Neural cell (in vitro differentiated cells): Measurements from ENCODE around the gene MACROD1. TPM values are rescaled to one million over a fixed set of nuclear protein-coding genes. Genes with fewer than 3 reads are reported as not detected.

ENCODE experiments used
- H2AFZ ChIP-seq: fragments of 200-600, 300-800 bp; sonication (generic), shearing (Covaris generic); 2 replicates; pipeline ENCODE4 v1.6.0; 2014; ENCODE audit warnings: low read depth, mild to moderate bottlenecking, antibody characterized with exemption, low read length, moderate library complexity
- H3F3A ChIP-seq: fragments of 200-600 bp; shearing (Covaris generic); 2 replicates; pipeline ENCODE4 v1.6.1; 2016; ENCODE audit warnings: mild to moderate bottlenecking, moderate library complexity, mixed read lengths, antibody characterized with exemption, low read length; ENCODE audit not compliant: insufficient read depth, poor library complexity, severe bottlenecking
- H3K27ac ChIP-seq: fragments of 200-600, 300-800 bp; sonication (generic), shearing (Covaris generic); 2 replicates; pipeline ENCODE4 v1.5.1; 2014; ENCODE audit warnings: mild to moderate bottlenecking, low read length, moderate library complexity
- H3K27me3 ChIP-seq: fragments of 300-800, 200-600 bp; sonication (generic), shearing (Covaris generic); 2 replicates; pipeline ENCODE4 v1.6.0; 2014; ENCODE audit warnings: mild to moderate bottlenecking, low read depth, low read length, moderate library complexity; ENCODE audit not compliant: insufficient read depth
- H3K36me3 ChIP-seq: fragments of 300-800, 200-600 bp; sonication (generic), shearing (Covaris generic); 2 replicates; pipeline ENCODE4 v1.5.1; 2014; ENCODE audit warnings: mild to moderate bottlenecking, antibody characterized with exemption, low read length, moderate library complexity; ENCODE audit not compliant: insufficient read depth
- H3K4me2 ChIP-seq: fragments of 300-800, 200-600 bp; sonication (generic), shearing (Covaris generic); 2 replicates; pipeline ENCODE4 v1.6.0; 2014; ENCODE audit warnings: mild to moderate bottlenecking, low read length
- H3K4me3 ChIP-seq: fragments of 300-800, 200-600 bp; sonication (generic), shearing (Covaris generic); 2 replicates; pipeline ENCODE4 v1.5.1; 2014; ENCODE audit warnings: mild to moderate bottlenecking, low read length, moderate library complexity
- H3K79me2 ChIP-seq: fragments of 200-600 bp; shearing (Covaris generic); replicated peaks from 2 replicates; pipeline ENCODE4 v1.6.0; 2014; ENCODE audit warnings: mild to moderate bottlenecking, low read length, moderate library complexity; ENCODE audit not compliant: insufficient read depth
- H3K9ac ChIP-seq: fragments of 300-800, 200-600 bp; sonication (generic), shearing (Covaris generic); 2 replicates; pipeline ENCODE4 v1.6.1; 2016; ENCODE audit warnings: mild to moderate bottlenecking, low read length, mixed read lengths
- H3K9me2 ChIP-seq: fragments of 200-600 bp; shearing (Covaris generic); 2 replicates; pipeline ENCODE4 v1.6.1; 2016; ENCODE audit warnings: mild to moderate bottlenecking, low read length, mixed read lengths; ENCODE audit not compliant: insufficient read depth
- H3K9me3 ChIP-seq: fragments of 200-600, 300-800 bp; sonication (generic), shearing (Covaris generic); 2 replicates; pipeline ENCODE4 v1.6.1; 2016; ENCODE audit warnings: mild to moderate bottlenecking, mixed run types, low read length, moderate library complexity, mixed read lengths
- H4K20me1 ChIP-seq: fragments of 200-600 bp; shearing (Covaris generic); 2 replicates; pipeline ENCODE4 v1.6.1; 2016; ENCODE audit warnings: mild to moderate bottlenecking, mixed run types; ENCODE audit not compliant: insufficient read depth
- CTCF ChIP-seq: fragments of 450-650 bp; IDR thresholded peaks from 2 replicates; pipeline ENCODE4 v1.5.1; 2014; ENCODE audit warnings: antibody characterized with exemption, mild to moderate bottlenecking, moderate library complexity; ENCODE audit not compliant: poor library complexity, severe bottlenecking
- EP300 ChIP-seq: fragments of 450-650 bp; conservative IDR thresholded peaks from 2 replicates; pipeline ENCODE4 v1.6.1; 2014; ENCODE audit warnings: antibody characterized with exemption, mild to moderate bottlenecking, moderate library complexity; ENCODE audit not compliant: poor library complexity, severe bottlenecking
- EZH2 ChIP-seq: fragments of 200-600, 300-800 bp; shearing (Covaris generic), sonication (generic); IDR thresholded peaks from 2 replicates; pipeline ENCODE4 v1.6.1; 2014; ENCODE audit warnings: antibody characterized with exemption, low read length, borderline replicate concordance, mild to moderate bottlenecking; ENCODE audit not compliant: insufficient read depth, poor library complexity, severe bottlenecking
- MXI1 ChIP-seq: fragments of 450-650 bp; conservative IDR thresholded peaks from 2 replicates; pipeline ENCODE4 v1.6.1; 2014; ENCODE audit warnings: antibody characterized with exemption, mild to moderate bottlenecking; ENCODE audit not compliant: poor library complexity, severe bottlenecking
- POLR2AphosphoS5 ChIP-seq: IDR thresholded peaks from 2 replicates; pipeline ENCODE4 v1.6.1; 2012
- RAD21 ChIP-seq: fragments of 450-650 bp; conservative IDR thresholded peaks from 2 replicates; pipeline ENCODE4 v1.6.1; 2014; ENCODE audit warnings: antibody characterized with exemption, mild to moderate bottlenecking, moderate library complexity
- REST ChIP-seq: IDR thresholded peaks from 2 replicates; pipeline ENCODE4 v1.6.1; 2012; ENCODE audit warnings: borderline replicate concordance
- SMC3 ChIP-seq: fragments of 450-650 bp; conservative IDR thresholded peaks from 2 replicates; pipeline ENCODE4 v1.6.1; 2014; ENCODE audit warnings: antibody characterized with exemption, mild to moderate bottlenecking, moderate library complexity; ENCODE audit not compliant: poor library complexity
- TAF1 ChIP-seq: IDR thresholded peaks from 2 replicates; pipeline ENCODE4 v1.6.1; 2012; ENCODE audit warnings: low read depth
- polyA plus RNA-seq: library from polyadenylated mRNA; depleted of rRNA; stranded (reverse); fragments of >200 nt; gene quantifications from 2 replicates; pipeline ENCODE4 v1.2.3, GENCODE V29; 2014

MACROD1 gene
- polyA plus RNA-seq, 1 donor from 2014 or later: 30.8 TPM

GRCh38 chr11:64157631-64158394 is 8.1 kb downstream of the MACROD1 start:
- Histone ChIP-seq H3K9me2 (no peaks in the 10 kb centered on the region), H3K27me3 (no peaks in the 10 kb centered on the region), H3K27ac (no peak overlapping the region), H3F3A (no peaks in the 10 kb centered on the region), H4K20me1 (no peaks in the 10 kb centered on the region), H3K4me2 (no peak overlapping the region), H2AFZ (no peak overlapping the region), H3K4me3 (no peak overlapping the region), H3K9ac (no peak overlapping the region), H3K79me2 (no peaks in the 10 kb centered on the region), H3K36me3 (no peaks in the 10 kb centered on the region), H3K9me3 (no peaks in the 10 kb centered on the region)
- TF ChIP-seq SMC3: no peak
- TF ChIP-seq EP300: no peak
- TF ChIP-seq CTCF: no peak
- TF ChIP-seq MXI1: no peak
- TF ChIP-seq RAD21: no peak
- no peak for TF ChIP-seq TAF1
- no peak for TF ChIP-seq POLR2AphosphoS5
- TF ChIP-seq EZH2: no peak
- TF ChIP-seq REST: no peak

- Histone ChIP-seq H2AFZ (no peak overlapping the region), H3K4me3 (no peak overlapping the region), H4K20me1 (no peaks in the 10 kb centered on the region), H3K9ac (no peak overlapping the region), H3K27me3 (no peaks in the 10 kb centered on the region), H3K36me3 (no peaks in the 10 kb centered on the region), H3K27ac (no peak overlapping the region), H3K79me2 (no peaks in the 10 kb centered on the region), H3K9me2 (no peaks in the 10 kb centered on the region), H3K9me3 (no peaks in the 10 kb centered on the region), H3K4me2 (no peak overlapping the region), H3F3A (no peaks in the 10 kb centered on the region)
- TF ChIP-seq CTCF: no peak
- no peak for TF ChIP-seq POLR2AphosphoS5
- no peak for TF ChIP-seq SMC3
- TF ChIP-seq EP300: no peak
- TF ChIP-seq TAF1: no peak
- TF ChIP-seq RAD21: no peak
- TF ChIP-seq MXI1: no peak
- no peak for TF ChIP-seq REST
- no peak for TF ChIP-seq EZH2
Observed at GRCh38 chr11:64156235-64157011, 9.5 kb downstream of the MACROD1 start.
